MCF 10A (cell line): Measurements from ENCODE around the gene ZNF426. TPM values are rescaled to one million over a fixed set of nuclear protein-coding genes. Genes with fewer than 3 reads are reported as not detected.

ENCODE experiments used
- BruUV-seq: library from RNA; stranded (reverse); fragments of 400-500 nt; replicated peaks from 2 replicates; lab custom pipeline; 2021; lab: Mats Ljungman, UMichigan
- CTCF ChIA-PET: fragments of 300-600 bp; sonication (Branson Sonifier 250); formaldehyde crosslinking; extraction: SDS; loops from one replicate; lab custom pipeline; 2021; ENCODE audit warnings: antibody characterized with exemption, inconsistent platforms; lab: Yijun Ruan, JAX
- POLR2A ChIA-PET: fragments of 300-600, 350-650 bp; sonication (Branson Sonifier 250); formaldehyde crosslinking; extraction: SDS; loops from one replicate; lab custom pipeline; 2020; ENCODE audit warnings: antibody characterized with exemption, inconsistent platforms; lab: Yijun Ruan, JAX
- DNase-seq: peaks from one replicate; pipeline ENCODE4 v3.0.0-alpha.2; 2018; ENCODE audit not compliant: unreplicated experiment
- H3K27ac Mint-ChIP-seq: one replicate; pipeline ENCODE4 v1.8.0; 2022; ENCODE audit warnings: mild to moderate bottlenecking, low read depth, mixed read lengths; ENCODE audit not compliant: unreplicated experiment
- H3K27me3 Mint-ChIP-seq: one replicate; pipeline ENCODE4 v1.8.0; 2022; ENCODE audit warnings: mixed read lengths; ENCODE audit not compliant: insufficient read depth, unreplicated experiment
- H3K36me3 Mint-ChIP-seq: one replicate; pipeline ENCODE4 v1.8.0; 2022; ENCODE audit warnings: mild to moderate bottlenecking, moderate library complexity, mixed read lengths; ENCODE audit not compliant: insufficient read depth, unreplicated experiment
- H3K4me1 Mint-ChIP-seq: one replicate; pipeline ENCODE4 v1.8.0; 2022; ENCODE audit warnings: mixed read lengths; ENCODE audit not compliant: insufficient read depth, unreplicated experiment
- H3K4me3 Mint-ChIP-seq: one replicate; pipeline ENCODE4 v1.8.0; 2022; ENCODE audit warnings: mild to moderate bottlenecking, moderate library complexity, mixed read lengths; ENCODE audit not compliant: unreplicated experiment
- H3K9me3 Mint-ChIP-seq: one replicate; pipeline ENCODE4 v1.8.0; 2022; ENCODE audit warnings: mixed read lengths; ENCODE audit not compliant: unreplicated experiment
- CTCF ChIP-seq: fragments of 200-600 bp; IDR thresholded peaks from one replicate; pipeline ENCODE4 v1.8.0; 2022; ENCODE audit warnings: antibody characterized with exemption, mild to moderate bottlenecking; ENCODE audit not compliant: unreplicated experiment
- intact Hi-C: fragments of 100-400 bp; cut with micrococcal nuclease; formaldehyde crosslinking; loops from 2 replicates; pipeline ENCODE4 v1.14.1; 2022
- total RNA-seq: library from RNA; stranded (reverse); gene quantifications from 2 replicates; pipeline ENCODE4 v1.2.3, GENCODE V29; 2022

Gene ZNF426
- total RNA-seq, 1 experiment from 2014 or later: 8.1 TPM

DNA sequence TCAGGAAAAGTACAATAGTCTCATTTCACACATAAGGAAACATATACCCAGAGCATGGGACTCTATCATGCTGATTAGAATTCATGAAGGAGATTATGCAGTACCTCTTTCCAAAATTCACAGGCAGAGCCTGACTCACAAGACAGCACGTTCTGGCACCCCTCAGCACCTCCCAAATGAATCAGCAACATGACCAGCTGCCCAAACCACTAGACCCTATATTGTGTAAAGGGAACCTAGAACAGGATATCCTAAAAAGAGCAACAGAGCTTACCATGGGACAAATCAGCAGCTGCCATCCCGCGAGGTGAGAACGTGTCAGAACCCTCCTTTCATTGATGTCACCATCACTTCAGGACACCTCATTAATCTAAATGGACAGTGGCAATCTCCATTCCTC is 2.5 kb downstream of the ZNF426 start:
- Mint-ChIP-seq H3K27me3 (no peaks in the 10 kb centered on the region), H3K4me3 (no peak overlapping the region), H3K36me3 (peaks cover 54% of the 10 kb centered on the region), H3K27ac (no peak overlapping the region), H3K9me3 (peaks cover 15% of the 10 kb centered on the region), H3K4me1 (peaks cover 7% of the 10 kb centered on the region)
- no peak for TF ChIP-seq CTCF
- intact Hi-C loops: no loop called here
- ChIA-PET CTCF (interaction anchor here (0.6 kb wide), 1 partner anchor 261 kb away, joined by 7 read pairs; no protein-coding TSS in a partner anchor), POLR2A (interaction anchor here (0.7 kb wide), 1 partner anchor 9 kb away, joined by 3 read pairs; no protein-coding TSS in a partner anchor)
- no TSS peak for BruUV-seq
- no peak for DNase-seq

DNA sequence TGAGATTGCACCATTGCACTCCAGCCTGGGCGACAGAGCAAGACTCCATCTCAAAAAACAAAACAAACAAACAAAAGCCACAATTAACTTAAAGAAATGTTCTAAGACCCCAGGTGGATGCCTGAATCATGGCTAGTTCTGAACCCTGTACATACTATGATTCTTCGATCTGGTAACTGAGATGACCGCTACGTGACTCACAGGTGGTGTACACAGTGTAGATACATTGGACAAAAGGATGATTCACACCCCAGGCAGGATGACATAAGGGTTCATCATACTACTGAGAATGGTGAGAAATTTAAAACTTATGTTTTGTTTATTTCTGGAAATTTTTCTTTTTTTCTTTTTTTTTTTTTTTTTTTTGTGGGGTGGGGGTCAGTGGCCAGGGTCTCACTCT is 6.5 kb downstream of the ZNF426 start:
- H3K36me3 Mint-ChIP-seq: peaks cover 90% of the 10 kb centered on the region
- BruUV-seq: no TSS peak
- peaks cover 6% of the 10 kb centered on the region for H3K9me3 Mint-ChIP-seq
- DNase-seq: peak; percentile 32
- no peaks in the 10 kb centered on the region for H3K27me3 Mint-ChIP-seq
- no peak overlapping the region for H3K27ac Mint-ChIP-seq
- no peaks in the 10 kb centered on the region for H3K4me1 Mint-ChIP-seq
- TF ChIP-seq CTCF: no peak
- ChIA-PET POLR2A (no interaction called here), CTCF (interaction anchor here (0.6 kb wide), 2 partner anchors 13 to 953 kb away, joined by 3 to 4 read pairs; no protein-coding TSS in a partner anchor)
- H3K4me3 Mint-ChIP-seq: no peak overlapping the region
- intact Hi-C loops: no loop called here

GRCh38 chr19:9528757-9529336 is 9.6 kb downstream of the ZNF426 start:
- H3K36me3 Mint-ChIP-seq: peaks cover 75% of the 10 kb centered on the region
- ChIA-PET CTCF (no interaction called here), POLR2A (no interaction called here)
- no peaks in the 10 kb centered on the region for H3K4me1 Mint-ChIP-seq
- no peaks in the 10 kb centered on the region for H3K27me3 Mint-ChIP-seq
- no peak overlapping the region for H3K27ac Mint-ChIP-seq
- H3K9me3 Mint-ChIP-seq: peaks cover 17% of the 10 kb centered on the region
- no peak for TF ChIP-seq CTCF
- TSS peak; percentile 5 for BruUV-seq
- intact Hi-C loops: no loop called here
- no peak overlapping the region for H3K4me3 Mint-ChIP-seq
- DNase-seq: peak; percentile 5

DNA sequence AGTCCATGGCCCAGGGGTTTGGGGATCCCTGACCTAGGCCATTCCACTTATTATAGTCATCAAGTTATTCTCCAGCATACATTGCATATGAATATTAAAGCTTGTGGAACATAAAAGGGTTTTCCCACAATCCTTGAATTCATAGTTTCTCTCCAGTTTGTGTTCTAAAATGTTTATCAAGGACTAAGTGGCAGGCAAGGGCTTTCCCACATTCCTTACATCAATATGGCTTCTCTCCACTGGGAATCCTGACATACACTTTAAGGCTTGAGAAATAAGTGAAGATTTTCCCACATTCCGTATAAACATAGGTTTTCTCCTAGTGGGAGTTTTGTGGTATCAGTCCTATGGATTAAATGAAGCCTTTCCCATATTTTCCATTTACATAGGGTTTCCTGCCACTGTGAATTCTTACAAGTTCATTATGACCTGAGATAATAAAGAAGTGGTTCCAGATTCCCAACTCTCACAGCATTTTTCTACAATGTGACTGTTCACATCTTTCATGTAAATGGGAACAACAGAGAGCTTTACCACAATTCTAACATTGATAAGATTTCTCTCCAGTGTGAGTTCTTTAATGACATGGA is 14.5 kb downstream of the ZNF426 start:
- no peak overlapping the region for H3K27ac Mint-ChIP-seq
- H3K4me1 Mint-ChIP-seq: no peaks in the 10 kb centered on the region
- no peak for TF ChIP-seq CTCF
- intact Hi-C loops: no loop called here
- no TSS peak for BruUV-seq
- no peak for DNase-seq
- peaks cover 33% of the 10 kb centered on the region for H3K9me3 Mint-ChIP-seq
- H3K36me3 Mint-ChIP-seq: peaks cover 29% of the 10 kb centered on the region
- ChIA-PET CTCF (no interaction called here), POLR2A (no interaction called here)
- no peak overlapping the region for H3K4me3 Mint-ChIP-seq
- H3K27me3 Mint-ChIP-seq: no peaks in the 10 kb centered on the region
